Effector memory CD8-positive, alpha-beta T cell (primary cell): Measurements from ENCODE around the gene ADAMTS2.

Experiments
- ATAC-seq: fragments of 150-1000 bp; cut with Tn5 transposase; replicated peaks from 2 replicates; pipeline ENCODE4 v1.10.0; 2021; ENCODE audit warnings: mild to moderate bottlenecking, moderate library complexity
- DNase-seq, 3 experiments: peaks; one replicate each; pipeline ENCODE4 v3.0.0; 2021
- H3K27ac Mint-ChIP-seq, 2 donors: one replicate each; pipeline ENCODE4 v1.8.0; 2022; ENCODE audit warnings: mild to moderate bottlenecking in 2 of 2, mixed read lengths in 2 of 2, moderate library complexity in 2 of 2
- H3K27me3 Mint-ChIP-seq, 2 donors: one replicate each; pipeline ENCODE4 v1.8.0; 2022; ENCODE audit warnings: mixed read lengths in 2 of 2
- H3K36me3 Mint-ChIP-seq: one replicate; pipeline ENCODE4 v1.8.0; 2022; ENCODE audit warnings: mild to moderate bottlenecking, moderate library complexity, mixed read lengths; ENCODE audit not compliant: insufficient read depth
- H3K4me1 Mint-ChIP-seq, 2 donors: one replicate each; pipeline ENCODE4 v1.8.0; 2022; ENCODE audit warnings: low read depth in 2 of 2, mixed read lengths in 2 of 2
- H3K4me3 Mint-ChIP-seq, 2 donors: one replicate each; pipeline ENCODE4 v1.8.0; 2022; ENCODE audit warnings: mild to moderate bottlenecking in 2 of 2, mixed read lengths in 2 of 2, moderate library complexity in 2 of 2
- H3K9me3 Mint-ChIP-seq, 2 donors: one replicate each; pipeline ENCODE4 v1.8.0; 2022; ENCODE audit warnings: mixed read lengths in 2 of 2

The ADAMTS2 gene

DNA sequence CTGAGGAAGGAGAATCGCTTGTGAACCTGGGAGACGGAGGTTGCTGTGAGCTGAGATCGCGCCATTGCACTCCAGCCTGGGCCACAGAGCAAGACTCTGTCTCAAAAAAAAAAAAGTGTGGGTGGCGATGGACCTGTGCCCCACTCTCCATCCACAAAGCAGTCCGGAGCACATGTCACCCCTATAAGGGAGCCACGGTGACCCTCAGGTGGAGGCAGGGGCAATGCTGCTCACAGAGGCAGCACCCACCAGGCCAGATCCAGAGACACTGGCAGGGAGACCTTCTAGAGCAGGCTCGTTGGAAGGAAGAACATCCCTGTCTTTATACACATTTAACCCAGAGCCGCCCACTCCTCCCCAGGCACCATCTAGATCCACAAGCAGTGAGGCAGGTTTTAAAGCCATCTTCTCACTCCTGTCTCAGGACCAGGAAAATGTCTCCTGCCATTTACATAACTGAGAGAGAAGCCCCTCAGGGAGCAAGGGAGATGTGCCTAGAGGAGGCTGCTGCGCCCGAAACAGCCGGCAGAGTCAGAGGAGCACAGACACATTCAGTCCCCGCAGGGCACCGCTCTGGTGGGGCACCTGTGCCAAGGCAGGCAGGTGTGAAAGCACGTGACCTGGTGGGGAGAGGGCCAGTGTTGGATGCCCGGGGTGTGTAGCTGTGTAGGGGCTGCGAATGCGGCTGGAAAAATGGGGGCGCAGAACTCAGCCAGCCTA, 31.6 kb upstream of the ADAMTS2 start:
- no peak overlapping the region for H3K4me3 Mint-ChIP-seq
- H3K27ac Mint-ChIP-seq: no peak overlapping the region
- ATAC-seq (no peak), DNase-seq (no peak)
- H3K9me3 Mint-ChIP-seq: peaks cover 0 to 1% of the 10 kb centered on the region in 2 donors
- no peaks in the 10 kb centered on the region for H3K4me1 Mint-ChIP-seq
- peaks cover 0 to 7% of the 10 kb centered on the region in 2 donors for H3K27me3 Mint-ChIP-seq
- H3K36me3 Mint-ChIP-seq: no peaks in the 10 kb centered on the region

DNA sequence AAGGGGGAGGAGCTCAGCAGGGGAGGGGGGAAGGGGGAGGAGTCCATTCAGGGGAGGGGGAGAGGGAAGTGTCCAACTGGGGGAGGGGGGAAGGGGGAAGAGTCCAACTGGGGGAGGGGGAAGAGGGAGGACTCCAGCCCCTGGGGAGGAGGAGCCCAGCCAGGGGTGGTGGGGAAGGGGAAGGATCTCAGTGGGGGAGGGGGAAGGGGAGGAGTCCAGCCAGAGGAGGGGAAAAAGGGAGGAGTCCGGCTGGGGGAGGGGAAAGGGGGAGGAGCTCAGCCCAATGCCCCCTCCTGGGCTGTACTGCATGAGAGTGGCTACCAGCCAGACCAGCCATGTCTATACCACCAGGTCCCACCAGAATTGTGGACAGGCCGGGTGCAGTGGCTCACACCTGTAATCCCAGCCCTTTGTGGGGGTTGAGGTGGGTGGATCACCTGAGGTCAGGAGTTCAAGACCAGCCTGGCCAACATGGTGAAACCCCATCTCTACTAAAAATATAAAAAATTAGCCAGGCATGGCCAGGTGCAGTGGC, 30.6 kb upstream of the ADAMTS2 start:
- ATAC-seq (no peak), DNase-seq (no peak)
- Mint-ChIP-seq H3K27me3 (peaks cover 0 to 7% of the 10 kb centered on the region in 2 donors), H3K36me3 (no peaks in the 10 kb centered on the region), H3K4me3 (no peak overlapping the region), H3K4me1 (no peaks in the 10 kb centered on the region), H3K27ac (no peak overlapping the region), H3K9me3 (peaks cover 0 to 1% of the 10 kb centered on the region in 2 donors)

DNA sequence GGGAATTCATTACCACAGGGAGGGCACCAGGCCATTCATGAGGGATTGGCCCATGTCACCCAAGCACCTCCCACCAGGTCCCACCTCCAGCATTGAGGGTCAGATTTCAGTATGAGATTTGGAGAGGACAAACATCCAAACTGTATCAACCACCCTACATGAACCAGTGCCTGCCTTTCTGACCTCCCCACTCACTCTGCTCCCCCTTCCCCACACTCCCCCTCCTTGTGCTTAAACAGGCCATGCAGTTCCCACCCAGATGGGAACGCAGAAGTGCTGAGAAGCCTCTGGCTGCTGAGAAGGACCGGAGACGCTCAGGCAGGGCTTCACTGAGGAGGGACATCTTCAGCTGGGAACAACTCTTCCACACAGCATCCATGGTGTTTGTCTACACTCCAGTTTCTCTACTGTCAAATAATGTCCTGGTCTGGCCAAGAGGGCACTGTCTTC, 30.0 kb upstream of the ADAMTS2 start:
- peaks cover 4 to 7% of the 10 kb centered on the region in 2 donors for H3K27me3 Mint-ChIP-seq
- H3K36me3 Mint-ChIP-seq: no peaks in the 10 kb centered on the region
- DNase-seq (no peak), ATAC-seq (no peak)
- H3K27ac Mint-ChIP-seq: no peak overlapping the region
- no peaks in the 10 kb centered on the region for H3K4me1 Mint-ChIP-seq
- H3K9me3 Mint-ChIP-seq: peaks cover 0 to 1% of the 10 kb centered on the region in 2 donors
- H3K4me3 Mint-ChIP-seq: no peak overlapping the region

DNA sequence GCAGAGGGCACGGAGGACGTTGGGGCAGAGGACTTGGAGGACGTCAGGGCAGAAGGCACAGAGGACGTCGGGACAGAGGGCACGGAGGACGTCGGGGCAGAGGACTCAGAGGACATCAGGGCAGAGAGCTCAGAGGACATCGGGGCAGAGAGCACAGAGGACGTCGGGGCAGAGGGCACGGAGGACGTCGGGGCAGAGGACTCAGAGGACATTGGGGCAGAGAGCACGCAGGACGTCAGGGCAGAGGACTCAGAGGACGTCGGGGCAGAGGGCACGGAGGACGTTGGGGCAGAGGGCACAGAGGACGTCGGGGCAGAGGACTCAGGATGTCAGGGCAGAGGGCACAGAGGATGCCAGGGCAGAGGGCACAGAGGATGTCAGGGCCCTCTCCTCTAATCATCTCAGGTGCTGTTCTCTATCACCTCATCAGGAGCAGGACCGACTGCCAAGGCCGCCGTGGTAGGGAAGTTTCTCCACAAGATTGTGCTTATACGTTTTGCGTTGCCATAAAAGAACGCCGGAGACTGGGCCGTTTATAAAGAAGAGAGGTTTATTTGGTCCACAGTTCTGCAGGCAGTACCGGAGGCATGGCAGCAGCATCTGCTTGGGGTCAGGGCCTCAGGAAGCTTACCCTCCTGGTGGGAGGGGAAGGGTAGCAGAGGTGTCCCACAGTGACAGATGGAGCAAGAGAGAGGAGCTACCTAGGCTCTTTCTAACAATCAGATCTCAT, 29.4 kb upstream of the ADAMTS2 start:
- H3K36me3 Mint-ChIP-seq: no peaks in the 10 kb centered on the region
- no peaks in the 10 kb centered on the region for H3K4me1 Mint-ChIP-seq
- DNase-seq (no peak), ATAC-seq (no peak)
- peaks cover 7 to 10% of the 10 kb centered on the region in 2 donors for H3K27me3 Mint-ChIP-seq
- no peak overlapping the region for H3K4me3 Mint-ChIP-seq
- H3K27ac Mint-ChIP-seq: no peak overlapping the region
- H3K9me3 Mint-ChIP-seq: peaks cover 0 to 1% of the 10 kb centered on the region in 2 donors

DNA sequence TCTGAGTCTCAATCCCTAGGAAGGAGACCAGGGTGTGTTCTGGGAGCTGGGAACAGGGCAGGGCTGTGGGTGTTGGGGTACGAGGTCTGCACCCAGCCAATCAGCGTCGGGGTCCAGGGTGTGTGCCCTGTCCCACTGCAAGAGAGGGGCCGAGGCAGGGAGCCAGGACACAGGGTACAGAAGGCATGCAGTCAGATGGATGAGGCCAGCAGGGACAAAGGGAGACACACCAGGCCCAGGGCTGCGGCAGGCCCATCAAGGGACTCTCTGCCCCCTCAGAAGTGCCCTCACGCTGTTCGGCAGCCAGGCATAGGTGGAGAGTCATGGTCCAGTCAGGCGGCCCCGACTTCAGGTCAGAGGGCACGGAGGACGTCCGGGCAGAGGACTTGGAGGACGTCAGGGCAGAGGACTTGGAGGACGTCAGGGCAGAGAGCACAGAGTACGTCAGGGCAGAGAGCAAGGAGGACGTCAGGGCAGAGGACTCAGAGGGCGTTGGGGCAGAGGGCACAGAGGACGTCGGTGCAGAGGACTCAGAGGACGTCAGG, 28.8 kb upstream of the ADAMTS2 start:
- Mint-ChIP-seq H3K4me3 (no peak overlapping the region), H3K27me3 (peaks cover 7 to 16% of the 10 kb centered on the region in 2 donors), H3K4me1 (no peaks in the 10 kb centered on the region), H3K36me3 (no peaks in the 10 kb centered on the region), H3K27ac (no peak overlapping the region), H3K9me3 (peaks cover 0 to 1% of the 10 kb centered on the region in 2 donors)
- ATAC-seq (no peak), DNase-seq (no peak)

DNA sequence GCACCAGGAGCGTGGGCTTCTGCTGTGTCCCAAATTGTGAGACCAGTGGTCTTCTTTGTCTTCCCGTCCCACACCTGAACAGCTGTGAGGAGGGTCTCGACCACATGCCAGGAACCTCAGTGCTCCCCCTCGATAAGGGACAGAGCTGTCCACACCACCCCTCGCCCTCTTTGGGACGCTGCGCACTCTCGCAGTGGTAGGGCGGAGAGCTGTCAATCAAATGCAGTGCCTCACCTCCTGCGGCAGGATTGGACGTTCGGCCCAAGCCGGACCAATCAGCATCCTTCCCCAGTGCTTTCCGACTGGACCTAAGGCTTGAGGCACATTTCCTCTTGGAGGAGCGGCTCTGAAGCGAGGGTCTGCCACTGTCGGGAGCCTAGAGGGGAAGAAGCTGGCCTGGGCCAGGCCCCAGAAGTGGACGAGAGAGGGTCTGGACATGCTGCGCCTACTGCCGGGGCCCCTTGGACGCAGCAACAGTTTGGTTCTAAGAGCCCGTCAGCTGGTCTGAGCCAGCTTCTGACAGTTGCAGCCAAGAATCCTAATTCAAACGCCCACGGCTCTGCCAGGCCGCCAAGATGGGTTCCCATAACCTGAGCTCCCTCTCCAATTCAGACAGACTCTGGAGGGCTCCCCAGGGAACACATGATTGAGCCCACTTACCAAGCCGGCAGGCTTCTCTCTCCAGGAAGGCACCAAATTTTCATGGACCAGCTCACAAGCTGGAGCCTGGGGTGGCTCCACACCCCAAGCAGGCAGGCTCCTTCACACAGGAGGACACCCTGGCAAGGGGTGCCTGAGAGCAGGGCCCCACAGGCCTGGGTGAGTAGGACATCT, 28.1 kb upstream of the ADAMTS2 start:
- H3K9me3 Mint-ChIP-seq: peaks cover 0 to 1% of the 10 kb centered on the region in 2 donors
- ATAC-seq: no peak
- H3K4me3 Mint-ChIP-seq: no peak overlapping the region
- peaks cover 7 to 23% of the 10 kb centered on the region in 2 donors for H3K27me3 Mint-ChIP-seq
- no peak for DNase-seq
- H3K27ac Mint-ChIP-seq: no peak overlapping the region
- H3K4me1 Mint-ChIP-seq: no peaks in the 10 kb centered on the region
- H3K36me3 Mint-ChIP-seq: no peaks in the 10 kb centered on the region

DNA sequence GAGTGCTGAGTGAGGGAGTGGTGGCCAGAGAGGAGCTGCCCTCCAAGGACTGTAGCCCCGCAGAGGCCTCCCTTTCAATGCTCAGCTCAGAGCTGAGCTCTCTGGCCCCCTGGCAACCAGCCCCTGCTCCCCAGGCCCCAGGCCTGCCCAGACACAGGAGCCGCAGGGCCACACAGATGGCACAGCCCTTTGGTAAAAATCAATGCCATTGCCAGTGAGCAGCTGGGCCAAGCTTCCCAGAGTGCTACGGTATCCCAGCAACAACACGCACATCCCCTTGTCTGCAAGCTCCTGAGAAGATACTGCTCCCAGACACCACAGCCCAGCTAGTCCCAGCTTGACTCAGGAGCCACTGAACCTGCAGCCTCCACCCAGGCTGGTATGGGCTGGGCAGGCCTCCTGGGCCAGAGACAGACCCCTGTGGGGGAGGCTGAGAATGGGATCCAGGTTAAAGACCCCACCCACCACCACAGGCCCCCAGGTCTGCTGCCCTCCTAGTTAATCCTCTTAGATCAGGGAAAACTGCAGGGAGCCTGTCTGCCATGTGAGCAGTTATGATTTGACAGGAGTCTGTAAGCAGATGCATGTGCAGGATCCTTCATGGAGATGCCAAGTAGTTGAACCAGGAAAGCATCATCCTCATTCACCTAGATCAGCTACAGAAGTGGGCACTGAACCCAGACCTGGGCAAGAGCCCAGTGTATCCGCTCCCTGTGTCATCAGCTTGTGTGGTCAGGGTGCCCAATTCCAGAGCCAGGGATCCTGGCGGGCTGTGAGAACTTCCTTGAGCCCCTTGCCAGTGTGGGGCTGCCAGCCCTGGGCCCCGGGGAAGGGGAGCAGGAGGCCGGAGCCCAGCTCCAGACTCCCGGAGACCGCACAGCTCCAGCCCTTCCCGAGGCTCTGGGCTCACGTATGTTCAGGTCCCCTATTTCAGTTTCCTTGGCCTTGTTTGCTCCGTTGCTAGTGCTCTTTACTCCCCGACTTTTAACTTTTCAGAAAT, 26.7 kb upstream of the ADAMTS2 start:
- Mint-ChIP-seq H3K9me3 (peaks cover 0 to 1% of the 10 kb centered on the region in 2 donors), H3K4me3 (no peak overlapping the region), H3K27ac (no peak overlapping the region), H3K4me1 (no peaks in the 10 kb centered on the region), H3K36me3 (no peaks in the 10 kb centered on the region), H3K27me3 (peaks cover 7 to 28% of the 10 kb centered on the region in 2 donors)
- DNase-seq (no peak), ATAC-seq (no peak)

DNA sequence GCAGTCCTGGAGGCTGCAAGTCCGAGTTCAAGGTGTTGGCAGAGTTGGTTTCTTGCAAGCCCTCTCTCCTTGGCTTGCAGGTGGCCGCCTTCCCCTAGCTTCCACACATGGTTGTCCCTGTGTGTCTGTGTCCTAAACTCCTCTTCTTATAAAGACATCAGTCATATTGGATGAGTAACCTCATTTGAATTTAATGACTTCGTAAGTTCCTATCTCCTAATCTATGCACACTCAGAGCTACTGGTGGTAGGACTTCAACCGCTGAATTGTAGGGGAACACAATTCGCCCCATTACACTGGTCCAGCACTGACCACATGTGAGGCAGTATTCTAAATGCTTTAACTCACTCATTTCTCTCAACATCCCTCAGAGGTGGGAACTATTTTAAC, 25.9 kb upstream of the ADAMTS2 start:
- Mint-ChIP-seq H3K4me3 (no peak overlapping the region), H3K27ac (no peak overlapping the region), H3K9me3 (peaks cover 0 to 1% of the 10 kb centered on the region in 2 donors), H3K4me1 (no peaks in the 10 kb centered on the region), H3K27me3 (peaks cover 7 to 37% of the 10 kb centered on the region in 2 donors), H3K36me3 (no peaks in the 10 kb centered on the region)
- DNase-seq: no peak
- no peak for ATAC-seq

DNA sequence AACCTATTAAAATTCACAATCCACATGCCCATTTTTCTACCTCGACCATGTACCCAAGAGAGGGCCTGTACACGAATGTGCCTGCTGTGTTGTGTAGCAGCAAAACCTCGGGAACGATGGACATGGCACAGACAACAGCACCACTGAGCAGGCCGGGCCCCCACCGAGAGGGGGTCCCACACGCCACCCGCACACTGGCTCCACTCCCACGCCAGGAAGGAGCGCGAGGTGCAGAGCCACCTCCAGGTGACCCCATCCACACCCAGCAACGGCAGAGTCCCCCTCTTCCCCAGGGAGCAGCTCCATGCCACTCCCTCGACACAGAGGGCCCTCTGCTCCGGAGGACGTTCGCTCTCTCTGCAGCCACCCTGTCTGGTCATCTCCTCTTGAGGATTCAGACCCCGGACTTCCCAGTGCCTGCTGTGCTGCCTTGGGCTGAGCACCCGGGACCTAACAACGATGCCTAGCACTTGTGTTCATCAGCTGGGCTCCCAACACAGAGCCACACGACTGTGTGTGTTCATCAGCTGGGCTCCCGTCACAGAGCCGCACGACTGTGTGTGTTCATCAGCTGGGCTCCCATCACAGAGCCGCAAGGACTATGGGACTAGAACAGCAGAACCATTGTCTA, 25.3 kb upstream of the ADAMTS2 start:
- ATAC-seq (no peak), DNase-seq (no peak)
- Mint-ChIP-seq H3K27me3 (peaks cover 11 to 42% of the 10 kb centered on the region in 2 donors), H3K27ac (no peak overlapping the region), H3K4me1 (no peaks in the 10 kb centered on the region), H3K36me3 (no peaks in the 10 kb centered on the region), H3K4me3 (no peak overlapping the region), H3K9me3 (peaks cover 0 to 1% of the 10 kb centered on the region in 2 donors)

DNA sequence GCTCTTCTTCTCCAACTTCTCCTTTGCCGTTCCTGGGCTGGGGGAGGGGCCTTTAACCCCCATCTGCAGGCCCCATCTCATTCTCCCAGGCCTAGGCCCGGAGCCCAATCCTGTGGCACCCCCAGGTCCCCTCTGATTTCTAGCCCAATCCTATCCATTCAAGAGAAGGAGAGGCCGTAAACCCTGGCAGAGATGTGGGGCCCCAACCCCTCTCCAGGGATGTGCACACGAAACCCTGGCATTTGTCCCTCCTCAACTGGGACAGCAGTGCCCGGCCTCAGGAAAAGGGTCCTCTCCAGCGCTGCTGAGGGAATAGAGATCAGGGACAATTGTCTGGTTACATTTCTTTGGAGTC, 24.2 kb upstream of the ADAMTS2 start:
- ATAC-seq (no peak), DNase-seq (no peak)

DNA sequence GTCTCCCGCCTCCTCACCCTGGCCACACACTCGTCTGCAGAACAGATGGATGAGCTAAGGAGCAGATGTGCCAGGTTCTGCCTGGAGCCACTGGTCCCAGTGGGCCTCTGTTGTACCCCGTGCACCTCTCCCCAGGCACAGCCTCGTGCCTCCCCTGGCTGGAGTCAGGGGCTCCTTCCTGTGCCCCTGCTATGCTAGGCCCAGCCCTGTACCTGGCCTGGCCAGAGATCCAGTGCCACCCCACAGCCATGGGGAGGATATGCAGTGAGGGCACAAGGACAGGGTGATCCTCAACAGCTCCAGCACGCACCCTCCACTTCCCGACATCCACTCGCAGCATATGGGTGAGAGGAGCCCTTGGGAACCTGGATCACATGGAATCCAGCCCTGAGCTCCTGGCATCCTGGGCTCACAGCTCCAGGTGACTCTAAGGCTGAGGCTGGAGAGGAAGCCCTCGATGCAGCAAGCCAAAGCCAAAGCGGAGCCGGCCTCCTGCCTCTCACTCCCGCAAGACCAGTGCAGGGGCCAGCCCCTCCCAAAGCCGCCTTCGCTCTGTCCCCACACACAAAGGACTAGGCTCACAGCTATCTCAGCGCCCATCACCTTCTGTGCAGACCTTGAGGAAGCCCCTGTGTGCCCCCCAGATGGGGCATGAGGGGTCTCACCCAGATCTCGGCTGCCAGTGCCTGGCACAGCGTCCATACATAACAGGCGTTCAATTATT, 23.7 kb upstream of the ADAMTS2 start:
- no peaks in the 10 kb centered on the region for H3K36me3 Mint-ChIP-seq
- no peak for ATAC-seq
- no peaks in the 10 kb centered on the region for H3K4me1 Mint-ChIP-seq
- peaks cover 0 to 2% of the 10 kb centered on the region in 2 donors for H3K9me3 Mint-ChIP-seq
- H3K27ac Mint-ChIP-seq: no peak overlapping the region
- no peak overlapping the region for H3K4me3 Mint-ChIP-seq
- H3K27me3 Mint-ChIP-seq: peaks cover 6 to 49% of the 10 kb centered on the region in 2 donors
- no peak for DNase-seq

More for the DNA sequence above, 24.2 kb upstream of the ADAMTS2 start:
- Mint-ChIP-seq H3K27me3 (peaks cover 11 to 45% of the 10 kb centered on the region in 2 donors), H3K4me3 (no peak overlapping the region), H3K9me3 (peaks cover 0 to 1% of the 10 kb centered on the region in 2 donors), H3K36me3 (no peaks in the 10 kb centered on the region), H3K27ac (no peak overlapping the region), H3K4me1 (no peaks in the 10 kb centered on the region)
